ENCODE measurements around the gene OTUD4. TPM values are rescaled to one million over a fixed set of nuclear protein-coding genes. Genes with fewer than 3 reads are reported as not detected.

The OTUD4 gene
- total RNA-seq, 4 donors from 2014 or later, result 10.5 to 46.0 (median 27.6) TPM

GRCh38 chr4:145177906-145178538 is 2.4 kb downstream of the OTUD4 start:
- in situ Hi-C loops (cut with MboI; ENCODE audit: low pct_ligation_motif_present in 1 of 4, low pct_unique_long_range_greater_than_20kb in 1 of 4, low sequenced_read_pairs in 3 of 4) (no loop called here), intact Hi-C loops (cut with DNase I; ENCODE audit: low total_unique reads) (no loop called here)
- no peaks in the 10 kb centered on the region for H3K9me3 ChIP-seq
- WGBS, 2 donors (ENCODE audit: low coverage in 1 of 2), result 5 to 10% methylated on average over 5 to 9 of the region's 9 CpGs
- TF ChIP-seq POLR2AphosphoS5 (IDR thresholded peaks at IDR 0.05) (no peak), EP300 (IDR thresholded peaks at IDR 0.05; ENCODE audit: low read depth) (no peak), CTCF (IDR thresholded peaks at IDR 0.05) (no peak), POLR2A (IDR thresholded peaks at IDR 0.05) (no peak)
- peak overlapping the region; percentile 5 to 98 (median 78) for H3K4me3 ChIP-seq
- peak overlapping the region; percentile 97 to 100 (median 99) for H3K27ac ChIP-seq
- H3K4me1 ChIP-seq, result peaks cover 13 to 47% (median 38%) of the 10 kb centered on the region in 4 donors
- no peaks in the 10 kb centered on the region for H3K27me3 ChIP-seq
- no peak for DNase-seq
- no peaks in the 10 kb centered on the region for H3K36me3 ChIP-seq

GRCh38 chr4:145177511-145177905 is 2.9 kb downstream of the OTUD4 start:
- TF ChIP-seq EP300 (IDR thresholded peaks at IDR 0.05; ENCODE audit: low read depth) (no peak), CTCF (IDR thresholded peaks at IDR 0.05) (no peak), POLR2A (IDR thresholded peaks at IDR 0.05) (no peak), POLR2AphosphoS5 (IDR thresholded peaks at IDR 0.05) (no peak)
- DNase-seq, result no peak
- Histone ChIP-seq H3K4me3 (peak overlapping the region in 3 of 4 donors; percentile 73 to 98 (median 84)), H3K4me1 (peaks cover 13 to 52% (median 42%) of the 10 kb centered on the region in 4 donors), H3K27me3 (no peaks in the 10 kb centered on the region), H3K9me3 (no peaks in the 10 kb centered on the region), H3K27ac (peak overlapping the region; percentile 97 to 100 (median 99)), H3K36me3 (no peaks in the 10 kb centered on the region)
- intact Hi-C loops (cut with DNase I; ENCODE audit: low total_unique reads) (no loop called here), in situ Hi-C loops (cut with MboI; ENCODE audit: low pct_ligation_motif_present in 1 of 4, low pct_unique_long_range_greater_than_20kb in 1 of 4, low sequenced_read_pairs in 3 of 4) (no loop called here)
- 0 to 3% methylated on average over 4 of the region's 4 CpGs for WGBS, 2 donors (ENCODE audit: low coverage in 1 of 2)

GRCh38 chr4:145176641-145177432 is 3.6 kb downstream of the OTUD4 start:
- peak overlapping the region in 2 of 4 donors; percentile 73 to 84 for H3K4me3 ChIP-seq
- intact Hi-C loops (cut with DNase I; ENCODE audit: low total_unique reads) (no loop called here), in situ Hi-C loops (cut with MboI; ENCODE audit: low pct_ligation_motif_present in 1 of 4, low pct_unique_long_range_greater_than_20kb in 1 of 4, low sequenced_read_pairs in 3 of 4) (no loop called here)
- H3K27ac ChIP-seq, result peak overlapping the region; percentile 97 to 100 (median 99)
- peaks cover 13 to 59% (median 43%) of the 10 kb centered on the region in 4 donors for H3K4me1 ChIP-seq
- no peaks in the 10 kb centered on the region for H3K36me3 ChIP-seq
- no peaks in the 10 kb centered on the region for H3K27me3 ChIP-seq
- no peak for TF ChIP-seq POLR2AphosphoS5 (IDR thresholded peaks at IDR 0.05)
- TF ChIP-seq POLR2A (IDR thresholded peaks at IDR 0.05), result no peak
- TF ChIP-seq EP300 (IDR thresholded peaks at IDR 0.05; ENCODE audit: low read depth), result no peak
- no peak for TF ChIP-seq CTCF (IDR thresholded peaks at IDR 0.05)
- WGBS, 2 donors (ENCODE audit: low coverage in 1 of 2), result 38 to 42% methylated on average over 9 of the region's 9 CpGs
- no peak for DNase-seq
- no peaks in the 10 kb centered on the region for H3K9me3 ChIP-seq

- Histone ChIP-seq H3K36me3 (peaks cover 0 to 32% (median 10%) of the 10 kb centered on the region in 4 donors), H3K4me1 (peaks cover 8 to 39% (median 23%) of the 10 kb centered on the region in 4 donors), H3K27me3 (no peaks in the 10 kb centered on the region), H3K27ac (peak overlapping the region in 1 of 4 donors; percentile 53), H3K9me3 (no peaks in the 10 kb centered on the region), H3K4me3 (no peak overlapping the region)
- TF ChIP-seq POLR2AphosphoS5 (IDR thresholded peaks at IDR 0.05) (no peak), EP300 (IDR thresholded peaks at IDR 0.05; ENCODE audit: low read depth) (no peak), POLR2A (IDR thresholded peaks at IDR 0.05) (no peak), CTCF (IDR thresholded peaks at IDR 0.05) (no peak)
- no peak for DNase-seq
- WGBS, 2 donors (ENCODE audit: low coverage in 1 of 2), result 80 to 87% methylated on average over 1 of the region's 1 CpG
- intact Hi-C loops (cut with DNase I; ENCODE audit: low total_unique reads), result no loop called here
- in situ Hi-C loops (cut with MboI; ENCODE audit: low pct_ligation_motif_present in 1 of 4, low pct_unique_long_range_greater_than_20kb in 1 of 4, low sequenced_read_pairs in 3 of 4), result no loop called here
Measured at GRCh38 chr4:145171911-145172310, 8.5 kb downstream of the OTUD4 start.
